Prostate gland (tissue), 2 donors: ENCODE data around the gene BAAT.

Experiments
- CTCF ChIP-seq, 4 experiments: fragments of 200-600 bp in 2 of 4; fragments of 450-650 bp in 2 of 4; sonication (generic) in 2 of 4; IDR thresholded peaks; 1 replicate in 3 of 4; 2 replicates in 1 of 4; pipeline ENCODE4 v1.5.1; 2016 to 2019; ENCODE audit warnings: antibody characterized with exemption in 4 of 4, mild to moderate bottlenecking in 2 of 4, moderate library complexity in 2 of 4
- POLR2A ChIP-seq: fragments of 450-650 bp; IDR thresholded peaks from one replicate; pipeline ENCODE4 v1.6.1; 2016; ENCODE audit warnings: antibody characterized with exemption, mild to moderate bottlenecking
- POLR2AphosphoS5 ChIP-seq: sonication (generic); formaldehyde crosslinking; IDR thresholded peaks from one replicate; pipeline ENCODE4 v1.6.1; 2017; ENCODE audit warnings: antibody characterized with exemption

- TF ChIP-seq CTCF (IDR thresholded peaks at IDR 0.05) = no peak
- TF ChIP-seq POLR2A = no peak
- TF ChIP-seq POLR2AphosphoS5 = no peak
These were observed 18.6 kb downstream of the BAAT start for GRCh38 chr9:101366038-101366756.
